Measurements from ENCODE around the gene CEL. TPM values are rescaled to one million over a fixed set of nuclear protein-coding genes. Genes with fewer than 3 reads are reported as not detected.

The CEL gene
- total RNA-seq, 2 donors from 2014 or later = 0.94 to 1.9 TPM

DNA sequence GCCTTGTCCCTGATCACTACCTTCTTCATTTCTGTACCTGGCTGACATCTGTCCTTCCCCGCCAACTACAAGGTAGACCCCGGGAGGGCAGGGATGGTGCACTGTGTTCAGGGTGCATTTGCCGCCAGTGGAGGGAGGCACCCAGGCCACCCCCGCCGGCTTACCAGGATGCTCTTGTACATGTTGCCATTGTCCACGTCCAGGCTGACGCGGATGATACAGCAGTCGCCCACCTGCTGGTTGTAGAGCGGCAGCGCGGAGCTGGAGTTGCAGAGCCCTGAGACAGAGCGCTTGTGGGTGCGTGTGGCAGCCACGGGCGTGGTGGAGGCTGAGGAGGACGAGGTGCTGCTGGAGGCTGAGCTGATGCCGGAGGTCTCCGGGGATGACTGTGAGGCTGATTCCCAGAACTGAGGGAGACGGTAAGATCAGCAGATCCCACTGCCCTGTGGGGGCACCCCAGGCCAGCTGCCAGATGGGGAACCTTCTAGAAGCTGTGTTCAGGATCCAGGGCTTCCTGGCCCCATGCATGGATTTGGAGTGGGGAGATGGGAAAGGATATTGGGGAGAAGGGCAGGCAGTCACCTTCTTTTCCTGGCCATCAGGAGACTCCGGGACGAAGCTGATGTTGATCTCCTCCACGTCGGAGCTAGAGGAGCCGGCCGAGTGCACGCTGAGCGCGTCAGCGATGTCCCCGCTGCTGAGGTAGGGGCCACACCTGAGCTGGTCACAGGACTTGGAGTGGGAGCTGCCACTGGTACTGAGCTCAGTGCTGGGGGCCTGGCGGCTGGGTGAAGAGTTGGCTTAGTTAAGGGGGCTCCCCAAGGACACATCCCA lies 39.8 kb downstream of the CEL start:
- TF ChIP-seq CTCF (IDR thresholded peaks at IDR 0.05) = no peak
- peaks cover 93% of the 10 kb centered on the region for H3K36me3 ChIP-seq
- H3K27me3 ChIP-seq = no peaks in the 10 kb centered on the region
- no peak for DNase-seq (ENCODE audit: low spot score)
- peaks cover 0 to 3% of the 10 kb centered on the region in 2 donors for H3K9me3 ChIP-seq
- no peak overlapping the region for H3K4me3 ChIP-seq
- no peak overlapping the region for H3K27ac ChIP-seq
- H3K4me1 ChIP-seq = peaks cover 0 to 7% of the 10 kb centered on the region in 2 donors

- H3K27me3 ChIP-seq = no peaks in the 10 kb centered on the region
- no peak overlapping the region for H3K27ac ChIP-seq
- peaks cover 0 to 7% of the 10 kb centered on the region in 2 donors for H3K4me1 ChIP-seq
- H3K4me3 ChIP-seq = no peak overlapping the region
- DNase-seq (ENCODE audit: low spot score) = no peak
- no peaks in the 10 kb centered on the region for H3K9me3 ChIP-seq
- peaks cover 93% of the 10 kb centered on the region for H3K36me3 ChIP-seq
- no peak for TF ChIP-seq CTCF (IDR thresholded peaks at IDR 0.05)
Observed at GRCh38 chr9:133102190-133103021, 40.6 kb downstream of the CEL start.

GRCh38 chr9:133103183-133103986 lies 41.6 kb downstream of the CEL start:
- no peaks in the 10 kb centered on the region for H3K9me3 ChIP-seq
- H3K27me3 ChIP-seq = no peaks in the 10 kb centered on the region
- TF ChIP-seq CTCF (IDR thresholded peaks at IDR 0.05) = peak; percentile 95 to 99
- no peak overlapping the region for H3K4me3 ChIP-seq
- peaks cover 93% of the 10 kb centered on the region for H3K36me3 ChIP-seq
- H3K4me1 ChIP-seq = peaks cover 0 to 7% of the 10 kb centered on the region in 2 donors
- peak overlapping the region in 1 of 2 donors; percentile 57 for H3K27ac ChIP-seq
- DNase-seq (ENCODE audit: low spot score) = no peak

DNA sequence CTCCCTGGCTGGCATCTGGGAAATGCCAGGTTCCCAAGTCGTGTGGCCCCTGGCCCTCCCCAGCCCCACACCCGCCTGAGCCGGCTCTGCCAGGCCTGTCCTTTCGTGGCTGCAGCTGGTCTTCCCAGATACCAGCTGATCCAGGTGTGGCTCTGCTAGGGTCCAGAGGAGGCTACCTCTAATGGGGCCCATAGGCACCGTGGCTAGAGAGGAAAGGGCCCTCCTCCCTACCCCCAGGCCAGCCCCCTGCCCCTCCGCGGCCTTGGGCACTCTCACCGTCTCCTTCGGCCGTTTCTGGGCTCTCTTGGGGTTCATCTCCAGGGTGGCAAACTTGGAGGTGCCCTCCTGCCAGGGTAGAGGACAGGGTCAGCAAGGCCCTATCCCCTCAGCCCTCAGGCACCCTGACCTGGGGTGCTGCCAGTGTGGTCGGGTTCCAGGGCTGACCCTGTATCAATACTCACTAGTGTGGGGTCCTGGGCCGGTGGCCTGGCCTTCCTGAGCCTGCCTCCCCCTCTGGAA lies 42.3 kb downstream of the CEL start:
- Histone ChIP-seq H3K27me3 (no peaks in the 10 kb centered on the region), H3K4me1 (peaks cover 0 to 7% of the 10 kb centered on the region in 2 donors), H3K27ac (peak overlapping the region in 1 of 2 donors; percentile 57), H3K36me3 (peaks cover 94% of the 10 kb centered on the region), H3K9me3 (no peaks in the 10 kb centered on the region), H3K4me3 (no peak overlapping the region)
- no peak for TF ChIP-seq CTCF (IDR thresholded peaks at IDR 0.05)
- DNase-seq (ENCODE audit: low spot score) = no peak

GRCh38 chr9:133104718-133105460 lies 43.1 kb downstream of the CEL start:
- no peaks in the 10 kb centered on the region for H3K27me3 ChIP-seq
- H3K4me1 ChIP-seq = peaks cover 0 to 7% of the 10 kb centered on the region in 2 donors
- DNase-seq (ENCODE audit: low spot score) = no peak
- no peak overlapping the region for H3K4me3 ChIP-seq
- no peak overlapping the region for H3K27ac ChIP-seq
- peaks cover 95% of the 10 kb centered on the region for H3K36me3 ChIP-seq
- no peaks in the 10 kb centered on the region for H3K9me3 ChIP-seq
- no peak for TF ChIP-seq CTCF (IDR thresholded peaks at IDR 0.05)
